Tongue (tissue), 2 donors: Measurements from ENCODE around the gene SRP14. TPM values are rescaled to one million over a fixed set of nuclear protein-coding genes. Genes with fewer than 3 reads are reported as not detected.
"Not testable (repeated sequence)": the region's sequence is repeated elsewhere in the genome, so short reads cannot be mapped to it uniquely, and the experiment has no call there.

Experiments used
- DNase-seq: peaks from one replicate; pipeline ENCODE4 v3.0.0-alpha.2; 2015
- total RNA-seq: library from RNA; depleted of rRNA; stranded (reverse); fragments of >200 nt; gene quantifications from one replicate; pipeline ENCODE4 v1.2.3, GENCODE V29; 2014

Gene SRP14
- total RNA-seq, 1 donor from 2014 or later: 180 TPM

DNA sequence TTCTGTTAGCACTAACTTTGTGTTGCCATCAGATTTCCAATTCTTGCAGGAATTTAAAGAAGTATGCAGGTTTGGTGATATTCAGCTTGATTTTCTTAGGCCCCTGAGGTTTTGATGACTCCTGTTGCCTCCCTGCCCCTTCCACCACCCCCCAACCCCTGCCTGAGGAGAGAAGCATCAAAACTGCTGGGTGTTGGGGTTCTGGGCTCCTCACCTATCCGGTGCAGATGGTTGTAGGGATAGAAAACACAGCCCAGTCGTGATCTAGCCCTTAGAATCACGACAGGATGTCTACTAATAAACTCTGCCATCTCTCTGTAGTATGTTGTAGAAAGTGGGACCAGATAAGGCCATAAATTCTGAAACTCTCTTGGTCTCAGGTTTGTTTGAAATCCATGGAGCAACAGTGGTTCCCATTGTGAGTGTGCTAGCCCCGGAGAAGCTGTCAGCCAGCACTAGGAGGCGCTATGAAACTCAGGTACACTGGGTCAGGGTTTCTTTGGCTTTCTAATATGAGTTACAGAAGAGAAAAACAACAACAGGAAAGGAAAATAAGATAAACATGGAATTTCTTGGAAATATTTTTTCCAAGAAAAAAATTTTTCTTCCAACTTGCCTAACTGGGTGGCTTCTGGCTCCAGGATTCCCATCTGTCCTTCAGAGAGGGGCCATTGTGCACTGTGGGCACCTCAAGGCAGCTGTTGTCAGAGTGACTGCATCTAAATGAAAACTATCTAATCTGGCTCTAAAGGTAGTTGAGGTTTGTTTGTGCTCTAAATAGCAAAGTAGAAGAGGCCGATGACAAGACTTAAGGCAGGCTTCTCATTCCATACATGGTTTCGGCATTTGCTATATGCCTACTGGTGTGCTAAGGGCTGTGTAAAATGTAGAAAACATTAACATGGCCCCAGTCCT is 8.7 kb downstream of the SRP14 start:
- no peak for DNase-seq

DNA sequence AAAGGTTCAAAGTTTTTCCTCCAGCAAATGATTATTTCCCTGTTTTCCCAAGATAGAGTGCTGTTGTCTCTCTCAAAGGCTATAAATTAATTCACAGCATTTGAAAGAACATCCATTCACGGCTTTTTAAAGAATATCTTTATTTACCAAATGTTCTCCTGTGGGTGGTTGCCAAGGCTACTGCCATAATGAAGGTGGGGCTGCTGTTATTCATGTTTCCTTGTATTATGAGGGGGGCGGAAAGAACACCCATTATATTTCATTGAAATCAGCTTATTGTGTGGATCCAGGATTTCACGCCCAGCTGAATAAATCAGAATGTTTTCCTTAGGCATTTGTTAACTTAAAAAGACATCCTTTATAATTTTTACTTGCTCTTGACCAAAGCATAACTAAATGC is 10.1 kb downstream of the SRP14 start:
- DNase-seq: no peak

DNA sequence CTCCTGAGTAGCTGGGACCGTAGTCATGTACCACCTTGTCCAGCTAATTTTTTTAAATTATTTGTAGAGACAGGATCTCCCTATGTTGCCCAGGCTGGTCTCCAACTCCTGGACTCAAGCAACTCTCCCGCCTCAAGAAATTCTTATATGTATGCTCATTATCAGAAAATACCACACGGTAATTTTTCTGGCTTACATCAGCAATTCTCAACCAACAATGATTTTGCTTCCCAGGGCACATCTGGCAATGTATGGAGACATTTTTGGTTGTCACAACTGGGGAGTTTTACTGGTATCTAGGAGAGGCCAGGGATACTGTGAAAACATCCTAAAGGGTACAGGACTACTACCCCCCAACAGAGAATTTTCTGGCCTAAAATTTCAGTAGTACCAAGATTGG is 10.8 kb downstream of the SRP14 start:
- DNase-seq: no peak

DNA sequence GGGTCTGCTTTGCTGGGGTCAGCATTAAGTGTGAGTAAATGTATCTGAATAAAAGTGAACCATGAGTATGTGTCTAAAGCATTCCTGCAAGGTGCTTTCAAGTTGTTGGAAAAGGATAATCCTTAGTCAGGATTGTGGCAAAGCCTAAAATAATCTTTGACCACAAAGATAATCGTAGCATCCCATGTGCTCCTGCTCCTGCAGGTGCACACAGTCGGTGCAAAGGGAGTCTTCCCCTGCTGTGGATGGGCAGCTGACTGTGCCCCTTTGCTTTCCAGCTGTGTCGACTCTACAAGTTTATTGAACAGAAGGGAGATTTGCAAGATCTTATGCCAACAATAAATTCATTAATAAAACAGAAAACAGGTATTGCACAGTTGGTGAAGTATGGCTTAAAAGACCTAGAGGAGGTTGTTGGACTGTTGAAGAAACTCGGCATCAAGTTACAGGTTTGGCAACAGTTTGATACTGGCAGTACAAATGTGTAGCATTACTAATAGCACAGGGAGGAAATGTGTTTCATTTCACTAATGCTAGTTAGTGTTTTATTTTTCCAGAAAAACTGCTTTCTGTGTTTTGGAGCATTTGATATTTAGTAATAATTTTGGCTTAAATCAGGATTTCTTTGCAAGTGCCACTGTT is 22.6 kb downstream of the SRP14 start:
- DNase-seq: no peak

DNA sequence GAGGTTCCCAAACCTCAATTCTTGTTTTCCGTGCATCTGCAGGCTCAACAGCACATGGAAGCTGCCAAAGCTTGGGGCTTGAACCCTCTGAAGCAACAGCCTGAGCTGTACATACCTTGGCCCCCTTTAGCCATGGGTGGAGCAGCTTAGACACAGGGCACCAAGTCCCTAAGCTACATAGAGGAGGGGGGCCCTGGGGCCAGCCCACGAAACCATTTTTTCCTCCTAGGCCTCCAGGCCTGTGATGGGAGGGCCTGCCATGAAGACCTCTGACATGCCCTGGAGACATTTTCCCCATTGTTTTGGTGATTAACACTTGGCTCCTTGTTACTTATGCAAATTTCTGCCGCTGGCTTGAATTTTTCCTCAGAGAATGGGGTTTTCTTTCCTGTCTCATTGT is 24.6 kb downstream of the SRP14 start:
- DNase-seq: no peak

DNA sequence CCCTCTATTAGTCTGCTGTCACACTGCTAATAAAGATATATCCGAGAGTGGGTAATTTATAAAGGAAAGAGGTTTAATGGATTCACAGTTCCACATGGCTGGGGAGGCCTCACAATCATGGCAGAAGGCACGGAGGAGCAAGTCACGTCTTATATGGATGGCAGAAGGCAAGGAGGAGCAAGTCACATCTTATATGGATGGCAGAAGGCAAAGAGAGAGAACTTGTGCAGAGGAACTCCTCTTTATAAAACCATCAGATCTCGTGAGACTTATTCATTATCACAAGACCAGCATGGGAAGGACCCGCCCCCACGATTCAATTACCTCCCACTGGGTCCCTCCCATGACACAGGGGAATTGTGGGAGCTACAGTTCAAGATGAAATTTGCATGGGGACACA is 25.6 kb downstream of the SRP14 start:
- DNase-seq: not testable (repeated sequence)

DNA sequence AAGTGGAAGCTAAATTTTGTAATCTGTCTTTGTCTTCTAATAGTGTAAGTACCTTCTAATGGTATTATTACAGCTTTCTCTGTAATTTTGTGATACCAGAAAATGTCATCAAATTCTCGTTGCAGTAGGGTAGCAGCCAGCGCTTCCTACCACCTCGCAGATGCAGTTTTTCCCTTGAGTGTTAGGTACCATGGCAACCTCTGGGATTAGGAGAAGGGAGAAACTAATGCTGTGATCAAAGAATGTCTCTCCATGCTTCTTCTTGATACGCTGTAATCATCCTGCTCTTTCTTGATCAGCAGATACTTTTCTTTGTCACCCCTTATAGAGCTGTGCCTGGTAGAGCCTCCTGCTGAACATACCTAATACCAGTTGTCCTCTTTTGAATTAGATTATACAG is 27.7 kb downstream of the SRP14 start:
- DNase-seq: no peak

DNA sequence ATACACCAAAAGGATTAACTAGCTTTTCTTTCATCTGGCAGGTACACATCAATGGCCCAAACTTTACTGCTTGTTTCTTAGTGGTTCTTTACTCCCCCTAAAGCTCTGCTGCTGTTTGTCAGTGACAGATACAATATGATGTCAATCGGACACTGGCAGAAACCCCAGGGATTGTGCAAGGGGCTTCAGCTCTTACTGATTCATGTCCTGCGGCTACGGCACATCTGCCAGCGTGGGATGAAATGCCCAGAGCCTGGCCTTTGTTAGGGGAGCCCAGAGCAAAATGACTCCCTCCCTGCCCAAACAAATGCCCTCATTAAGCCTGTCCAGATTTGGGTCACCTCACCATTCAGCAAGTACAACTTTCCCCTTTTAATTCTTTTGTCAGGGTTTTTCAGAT is 28.3 kb downstream of the SRP14 start:
- no peak for DNase-seq

DNA sequence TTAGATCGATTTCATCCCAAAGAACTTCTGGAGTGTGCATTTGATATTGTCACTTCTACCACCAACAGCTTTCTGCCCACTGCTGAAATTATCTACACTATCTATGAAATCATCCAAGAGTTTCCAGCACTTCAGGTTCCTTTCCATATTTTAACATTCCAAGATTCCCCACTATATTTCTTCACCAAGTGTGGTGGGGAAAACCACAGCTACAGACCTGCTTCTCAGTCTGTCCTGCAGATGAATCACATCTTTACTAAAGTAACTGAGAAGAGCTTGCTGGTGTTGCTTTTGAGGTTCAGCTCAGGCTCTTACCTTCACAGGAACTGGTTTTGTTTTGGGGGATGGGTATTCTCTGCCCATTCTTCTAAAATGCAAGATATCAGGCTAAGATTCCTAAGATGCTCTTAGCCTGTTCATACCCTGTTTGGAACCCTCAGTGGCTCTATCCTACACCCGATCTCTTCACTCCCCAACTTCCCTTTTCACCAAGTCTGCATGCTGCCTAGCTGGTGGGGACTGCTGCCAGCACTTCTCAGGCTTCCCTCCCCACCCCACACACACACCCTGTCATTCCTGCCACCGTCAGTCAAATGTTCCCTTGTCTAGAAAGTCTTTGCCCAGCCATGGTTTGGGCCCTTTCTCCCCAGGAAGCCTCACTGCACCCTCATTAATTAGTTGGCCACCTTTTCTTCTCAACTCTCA is 30.8 kb downstream of the SRP14 start:
- DNase-seq: no peak

DNA sequence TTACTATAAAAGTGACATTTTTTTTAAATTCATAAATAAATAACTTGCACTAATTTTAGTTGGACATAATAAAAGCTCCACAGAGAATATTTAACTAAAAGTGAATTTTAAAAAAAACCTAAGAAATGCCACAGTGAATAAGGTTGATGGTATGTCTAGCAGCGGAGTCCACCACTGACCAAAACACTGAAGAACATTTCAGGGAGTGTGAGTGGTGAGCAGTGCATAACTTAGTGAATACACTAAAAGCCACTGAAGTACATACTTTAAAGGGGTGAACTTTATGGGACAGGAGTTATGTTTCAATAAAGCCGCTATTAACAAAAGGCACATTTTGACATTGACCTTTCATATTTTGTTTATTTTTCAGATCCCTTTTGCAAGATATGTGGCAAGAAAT is 32.3 kb downstream of the SRP14 start:
- DNase-seq: no peak

DNA sequence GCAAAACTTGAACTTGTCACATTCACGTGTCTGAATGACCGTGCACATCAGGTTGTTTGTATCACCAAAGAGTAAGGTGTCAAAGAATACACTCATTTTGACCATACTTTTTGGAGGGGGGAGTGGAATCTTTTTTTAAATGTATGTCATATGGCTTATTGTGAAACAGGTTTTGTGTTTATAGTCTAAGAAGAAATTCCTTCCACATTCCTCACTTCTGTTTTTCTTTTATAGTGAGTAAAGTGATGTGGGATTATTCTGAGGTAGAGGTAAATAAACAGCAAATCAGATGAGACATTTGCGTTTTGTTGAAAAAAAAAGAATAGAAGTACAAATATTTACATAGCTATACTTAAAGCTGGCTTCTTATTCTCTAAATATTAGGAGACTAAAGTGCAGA is 33.0 kb downstream of the SRP14 start:
- no peak for DNase-seq

DNA sequence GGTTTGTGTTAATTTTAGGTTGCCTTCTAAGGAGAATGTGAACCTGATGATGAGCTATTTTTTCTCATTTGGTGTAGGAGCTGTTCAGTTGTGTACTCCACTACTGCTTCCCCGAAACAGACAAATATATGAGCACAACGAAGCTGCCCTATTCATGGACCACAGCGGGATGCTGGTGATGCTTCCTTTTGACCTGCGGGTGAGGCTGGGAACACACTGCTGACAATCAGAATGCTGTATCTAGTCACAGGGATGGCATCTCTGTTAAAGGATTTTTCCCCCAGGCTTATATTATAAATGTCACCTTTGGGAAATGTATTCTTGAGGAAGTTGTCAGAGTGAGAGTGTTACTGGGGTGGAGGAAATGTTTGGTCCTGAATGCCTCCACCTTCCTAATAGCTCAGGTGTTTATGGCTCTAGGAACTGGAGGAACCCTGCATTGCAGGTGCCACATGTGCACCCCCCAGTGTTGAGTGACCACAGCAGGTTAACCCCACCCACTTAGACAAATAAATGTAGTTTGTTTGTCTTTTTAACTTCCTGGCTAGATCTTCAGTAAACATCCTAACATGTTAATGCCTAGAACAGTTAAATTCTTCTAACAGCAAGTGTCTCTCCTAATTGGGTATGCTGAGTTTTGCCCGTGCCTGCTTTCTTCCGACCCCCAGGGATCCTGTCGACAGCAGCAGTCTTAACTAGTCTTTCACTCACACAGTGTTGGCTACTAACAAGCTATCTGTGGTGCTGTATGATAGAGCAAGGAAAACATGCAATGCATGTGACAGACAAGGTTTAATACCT is 35.7 kb downstream of the SRP14 start:
- peak; percentile 12 for DNase-seq

DNA sequence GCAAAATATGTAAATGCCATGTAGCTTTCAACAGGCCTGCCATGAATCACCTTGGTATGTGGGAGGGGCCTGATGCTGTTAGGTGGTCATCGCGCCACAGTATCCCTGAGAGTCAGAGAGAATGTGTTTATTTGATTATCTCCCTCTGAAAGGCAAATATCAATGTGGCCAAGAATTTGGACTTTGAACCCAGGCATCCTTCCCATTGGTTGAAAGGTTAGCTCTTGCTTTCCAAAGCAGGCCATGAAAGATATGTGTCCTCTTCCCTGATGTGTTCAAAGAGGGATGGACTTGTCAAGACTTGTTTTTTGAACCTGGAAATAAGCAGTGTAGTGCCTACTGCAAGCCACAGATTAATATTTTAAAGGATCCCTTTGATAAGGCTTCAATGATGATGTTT is 36.7 kb downstream of the SRP14 start:
- DNase-seq: no peak

DNA sequence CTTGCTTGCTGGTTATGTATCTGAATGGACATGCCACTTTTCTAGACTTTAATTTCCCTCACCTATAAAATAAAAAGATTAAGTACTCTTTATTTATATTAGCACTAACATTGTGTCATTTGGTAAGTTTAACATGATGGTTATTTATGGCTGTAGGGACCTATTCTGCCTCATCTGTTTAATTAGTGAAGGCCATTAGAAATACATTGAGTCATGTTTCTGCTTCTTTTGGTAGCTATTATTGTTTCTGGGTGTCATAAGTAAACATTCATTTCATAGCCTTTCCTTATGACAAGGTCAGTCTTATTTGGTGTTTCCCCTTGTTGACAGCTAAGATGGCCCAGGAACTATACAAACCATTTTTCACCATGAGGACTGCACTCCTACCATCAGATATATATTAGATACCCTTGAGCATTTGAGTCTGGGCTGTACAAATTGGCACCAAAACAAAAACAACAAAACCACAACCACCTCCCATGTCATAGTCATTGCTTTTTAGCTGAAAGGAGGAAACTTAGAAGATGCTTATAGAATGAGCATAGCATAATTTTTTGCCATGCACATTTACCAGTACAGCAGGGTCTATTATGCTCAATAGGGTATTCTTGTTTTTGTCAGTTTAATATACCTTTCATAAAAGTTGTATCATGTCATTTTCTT is 39.3 kb downstream of the SRP14 start:
- DNase-seq: no peak

DNA sequence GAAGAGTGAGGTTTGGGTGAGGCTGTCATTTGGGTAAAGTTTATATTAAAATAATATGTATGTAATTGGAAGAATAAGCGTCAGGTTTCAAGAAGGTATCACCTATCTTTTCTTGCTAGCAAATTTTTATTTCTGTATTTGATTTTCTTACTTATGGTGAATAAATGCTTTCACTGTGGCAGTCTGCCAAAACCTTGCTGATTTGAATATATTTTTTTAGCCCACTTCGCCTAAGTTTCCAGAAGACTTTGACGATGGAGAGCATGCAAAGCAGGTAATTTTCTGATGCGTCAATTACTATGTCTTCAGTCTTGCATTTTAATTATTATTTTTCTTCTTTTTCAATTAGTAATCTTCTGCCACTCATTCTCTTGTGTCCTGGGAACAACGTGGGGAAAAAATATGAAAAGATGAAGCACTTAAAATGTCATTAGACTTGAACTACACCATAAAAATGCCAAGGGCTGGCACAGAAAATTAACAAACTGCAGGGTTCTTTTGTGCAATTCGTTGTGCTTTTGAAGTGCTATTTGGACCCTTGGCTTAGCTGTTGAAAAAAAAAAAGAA is 40.4 kb downstream of the SRP14 start:
- DNase-seq: no peak

DNA sequence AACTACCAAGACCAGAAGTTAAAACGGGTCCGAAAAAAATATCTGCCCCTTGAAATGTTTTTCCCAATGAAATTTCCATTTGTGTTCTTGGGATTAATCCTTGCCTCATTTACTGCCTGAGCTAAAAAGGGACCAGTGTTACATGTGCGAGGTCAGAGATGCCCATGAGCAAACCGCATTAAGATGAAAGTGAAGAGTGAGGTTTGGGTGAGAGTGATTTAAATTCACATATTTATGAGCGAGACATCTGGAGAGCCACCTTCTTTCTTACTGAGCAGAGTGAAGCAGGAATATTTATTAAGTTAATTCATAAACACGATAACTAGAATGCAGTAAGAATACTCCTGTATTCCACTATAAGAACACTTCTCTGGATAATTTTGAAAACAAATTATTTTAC is 41.3 kb downstream of the SRP14 start:
- no peak for DNase-seq

DNA sequence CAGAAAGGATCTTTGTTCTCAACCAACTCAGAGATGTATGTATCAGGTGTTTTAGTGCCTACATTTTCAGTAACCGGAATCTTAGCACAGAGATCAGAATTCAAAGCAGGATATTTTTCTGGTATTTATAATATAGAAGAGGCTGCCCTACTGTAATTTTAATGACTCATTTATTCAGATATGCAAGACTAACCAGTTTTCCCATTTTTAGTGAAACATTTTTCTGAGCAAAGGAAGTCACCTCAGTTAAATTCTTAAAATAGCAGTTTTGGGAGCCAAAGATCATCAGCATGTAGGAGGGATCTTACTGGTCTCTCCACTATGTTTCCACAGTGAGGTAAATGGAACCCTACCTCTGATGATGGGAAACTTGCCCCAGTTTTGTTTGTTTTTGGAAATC is 42.0 kb downstream of the SRP14 start:
- DNase-seq: no peak

DNA sequence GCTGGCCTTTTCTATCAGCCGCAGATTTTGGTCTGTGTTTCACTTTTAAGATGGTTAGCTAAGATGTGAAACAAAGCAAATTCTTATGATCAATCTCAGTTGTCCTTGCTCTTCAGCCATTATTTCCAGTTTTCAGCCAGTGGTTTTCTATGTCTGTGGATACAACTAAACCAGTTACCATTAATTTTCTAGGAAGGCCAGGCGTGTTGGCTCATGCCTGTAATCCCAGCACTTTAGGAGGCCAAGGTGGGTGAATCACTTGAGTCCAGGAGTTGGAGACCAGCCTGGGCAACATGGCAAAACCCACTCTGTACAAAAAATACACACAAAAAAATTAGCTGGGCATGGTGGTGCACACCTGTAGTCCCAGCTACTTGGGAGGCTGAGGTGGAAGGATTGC is 42.8 kb downstream of the SRP14 start:
- DNase-seq: not testable (repeated sequence)

DNA sequence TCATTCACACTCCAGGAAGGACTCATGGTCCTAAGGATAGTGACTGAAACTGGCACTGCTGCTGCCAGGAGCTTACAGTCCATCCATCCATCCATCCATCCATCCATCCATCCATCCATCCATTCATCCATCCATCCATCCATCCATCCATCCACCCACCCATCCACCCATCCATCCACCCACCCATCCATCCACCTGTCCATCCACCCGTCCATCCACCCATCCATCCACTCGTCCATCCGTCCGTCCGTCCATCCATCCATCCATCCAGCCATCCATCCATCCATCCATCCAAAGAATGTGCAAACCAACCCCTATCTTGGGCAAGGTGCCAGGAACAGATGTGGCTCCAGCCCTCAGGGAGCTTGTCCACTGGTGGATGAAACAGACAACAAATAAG is 46.0 kb downstream of the SRP14 start:
- not testable (repeated sequence) for DNase-seq

DNA sequence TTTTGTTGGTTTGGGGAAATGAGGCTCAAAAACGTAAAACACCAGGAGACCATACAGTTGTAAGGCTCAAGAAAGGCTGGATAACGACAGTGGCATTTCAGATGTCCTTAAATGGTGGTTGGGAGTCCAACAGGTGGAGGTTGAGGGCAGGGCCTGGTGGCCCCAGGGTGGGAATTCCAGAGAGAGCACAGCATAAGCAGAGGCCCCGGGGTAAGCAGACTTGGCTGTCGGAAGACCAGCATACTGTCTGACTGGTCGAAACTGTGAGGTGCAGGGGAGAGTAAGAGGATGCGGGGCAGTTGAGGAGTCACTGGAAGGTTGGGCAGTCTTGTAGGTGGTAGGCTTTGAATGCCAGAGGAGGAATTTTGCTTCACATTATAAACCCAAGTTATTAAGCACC is 48.3 kb downstream of the SRP14 start:
- no peak for DNase-seq

DNA sequence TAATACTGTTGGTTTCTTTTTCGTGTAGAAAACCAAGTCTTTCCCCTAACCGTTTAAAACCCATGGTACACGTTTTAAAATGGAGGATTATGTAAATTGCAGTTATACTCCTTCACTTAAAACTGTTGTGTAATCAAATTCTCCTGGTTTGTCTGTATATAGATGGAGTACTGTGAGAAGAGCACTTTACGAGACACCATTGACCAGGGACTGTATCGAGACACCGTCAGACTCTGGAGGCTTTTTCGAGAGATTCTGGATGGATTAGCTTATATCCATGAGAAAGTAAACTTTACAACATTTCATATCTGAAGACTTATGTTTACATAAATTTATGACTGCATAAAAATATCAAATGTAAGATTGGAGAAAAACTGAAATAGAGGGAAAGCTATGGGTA is 51.2 kb downstream of the SRP14 start:
- no peak for DNase-seq
